Breast epithelium (tissue), 3 donors: Measurements from ENCODE around the gene IDI2.

ENCODE experiments used
- POLR2A ChIP-seq: fragments of 450-650 bp; IDR thresholded peaks from one replicate; pipeline ENCODE4 v1.6.1; 2016; ENCODE audit warnings: antibody characterized with exemption, mild to moderate bottlenecking, moderate library complexity
- POLR2AphosphoS5 ChIP-seq, 3 donors: sonication (generic); formaldehyde crosslinking; IDR thresholded peaks; one replicate each; pipeline ENCODE4 v1.6.1; 2017; ENCODE audit warnings: antibody characterized with exemption in 3 of 3
- TF ChIP-seq, protein P1 (sequence below), 3 donors: fragments of 450-650 bp; IDR thresholded peaks; one replicate each; pipeline ENCODE4 v1.5.1; 2016 to 2017; ENCODE audit warnings: antibody characterized with exemption in 3 of 3, mild to moderate bottlenecking in 3 of 3, moderate library complexity in 3 of 3

DNA sequence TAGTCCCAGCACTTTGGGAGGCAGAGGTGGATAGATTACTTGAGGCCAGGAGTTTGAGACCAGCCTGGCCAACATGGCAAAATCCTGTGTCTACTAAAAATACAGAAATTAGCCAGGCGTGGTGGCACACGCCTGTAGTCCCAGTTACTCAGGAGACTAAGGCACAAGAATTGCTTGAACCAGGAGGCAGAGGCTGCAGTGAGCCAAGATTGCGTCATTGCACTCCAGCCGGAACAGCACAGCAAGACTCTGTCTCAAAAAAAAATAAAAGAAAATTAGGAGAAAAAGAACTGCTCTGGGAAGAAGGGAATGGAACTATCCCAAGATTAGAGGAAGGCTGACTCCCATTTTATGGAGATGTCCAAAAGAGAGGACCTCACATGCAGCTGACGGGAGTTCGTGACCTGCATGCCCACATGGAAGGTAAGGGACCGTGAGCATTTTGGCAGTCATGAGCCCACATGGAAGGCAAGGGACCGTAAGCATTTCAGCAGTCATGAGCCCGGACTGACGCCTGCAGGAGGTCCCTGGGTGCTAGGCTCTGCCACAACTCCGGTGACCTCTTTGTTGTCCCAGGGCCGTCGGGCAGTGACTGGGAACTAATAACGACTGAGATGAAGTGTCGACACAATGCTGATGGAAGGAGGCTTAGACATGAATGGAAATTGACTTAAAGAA, 56.0 kb downstream of the IDI2 start:
- TF ChIP-seq, protein P1, sequence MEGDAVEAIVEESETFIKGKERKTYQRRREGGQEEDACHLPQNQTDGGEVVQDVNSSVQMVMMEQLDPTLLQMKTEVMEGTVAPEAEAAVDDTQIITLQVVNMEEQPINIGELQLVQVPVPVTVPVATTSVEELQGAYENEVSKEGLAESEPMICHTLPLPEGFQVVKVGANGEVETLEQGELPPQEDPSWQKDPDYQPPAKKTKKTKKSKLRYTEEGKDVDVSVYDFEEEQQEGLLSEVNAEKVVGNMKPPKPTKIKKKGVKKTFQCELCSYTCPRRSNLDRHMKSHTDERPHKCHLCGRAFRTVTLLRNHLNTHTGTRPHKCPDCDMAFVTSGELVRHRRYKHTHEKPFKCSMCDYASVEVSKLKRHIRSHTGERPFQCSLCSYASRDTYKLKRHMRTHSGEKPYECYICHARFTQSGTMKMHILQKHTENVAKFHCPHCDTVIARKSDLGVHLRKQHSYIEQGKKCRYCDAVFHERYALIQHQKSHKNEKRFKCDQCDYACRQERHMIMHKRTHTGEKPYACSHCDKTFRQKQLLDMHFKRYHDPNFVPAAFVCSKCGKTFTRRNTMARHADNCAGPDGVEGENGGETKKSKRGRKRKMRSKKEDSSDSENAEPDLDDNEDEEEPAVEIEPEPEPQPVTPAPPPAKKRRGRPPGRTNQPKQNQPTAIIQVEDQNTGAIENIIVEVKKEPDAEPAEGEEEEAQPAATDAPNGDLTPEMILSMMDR (IDR thresholded peaks at IDR 0.05), result no peak
- TF ChIP-seq POLR2A, result no peak
- TF ChIP-seq POLR2AphosphoS5 (IDR thresholded peaks at IDR 0.05), result no peak
